Breast epithelium (tissue), 4 donors: Measurements from ENCODE around the gene KCNG2. TPM values are rescaled to one million over a fixed set of nuclear protein-coding genes. Genes with fewer than 3 reads are reported as not detected.

Experiments used
- DNase-seq, 2 donors: peaks; one replicate each; pipeline ENCODE4 v3.0.0-alpha.2; 2019; ENCODE audit warnings: low spot score in 2 of 2
- H3K27ac ChIP-seq, 2 donors: fragments of 200-600 bp; sonication (generic) in 1 of 2; one replicate each; pipeline ENCODE4 v1.5.1; 2016 to 2019; ENCODE audit warnings: mild to moderate bottlenecking in 1 of 2
- H3K27me3 ChIP-seq, 2 donors: fragments of 200-600 bp; sonication (generic) in 1 of 2; one replicate each; pipeline versions ENCODE4 v1.5.1 to v1.6.0; 2017 to 2019; ENCODE audit warnings: control low read depth in 1 of 2, mild to moderate bottlenecking in 1 of 2
- H3K36me3 ChIP-seq: fragments of 200-600 bp; one replicate; pipeline ENCODE4 v1.5.1; 2019
- H3K4me1 ChIP-seq, 2 donors: fragments of 200-600 bp; sonication (generic); one replicate each; pipeline ENCODE4 v1.5.1; 2016 to 2019; ENCODE audit warnings: control low read depth in 1 of 2
- H3K4me3 ChIP-seq, 3 donors: fragments of 200-600 bp; sonication (generic); 1 replicate in 2 of 3; 2 replicates in 1 of 3; pipeline ENCODE4 v1.5.1; 2016 to 2019; ENCODE audit warnings: mild to moderate bottlenecking in 3 of 3, moderate library complexity in 2 of 3
- H3K9me3 ChIP-seq, 2 donors: fragments of 200-600 bp; sonication (generic) in 1 of 2; one replicate each; pipeline ENCODE4 v1.5.1; 2016 to 2019; ENCODE audit warnings: control low read depth in 1 of 2
- CTCF ChIP-seq, 3 donors: fragments of 450-650 bp; IDR thresholded peaks; one replicate each; pipeline ENCODE4 v1.5.1; 2016 to 2017; ENCODE audit warnings: antibody characterized with exemption in 3 of 3, mild to moderate bottlenecking in 3 of 3, moderate library complexity in 3 of 3
- POLR2A ChIP-seq: fragments of 450-650 bp; IDR thresholded peaks from one replicate; pipeline ENCODE4 v1.6.1; 2016; ENCODE audit warnings: antibody characterized with exemption, mild to moderate bottlenecking, moderate library complexity
- POLR2AphosphoS5 ChIP-seq, 3 donors: sonication (generic); formaldehyde crosslinking; IDR thresholded peaks; one replicate each; pipeline ENCODE4 v1.6.1; 2017; ENCODE audit warnings: antibody characterized with exemption in 3 of 3
- intact Hi-C: fragments of 100-400 bp; cut with DNase I; formaldehyde crosslinking; loops from one replicate; pipeline ENCODE4 v1.15.1; 2023; ENCODE audit warnings: low total_unique reads
- total RNA-seq, 3 donors: library from RNA; depleted of rRNA; stranded (reverse); fragments of >200 nt; gene quantifications; one replicate each; pipeline ENCODE4 v1.1.0, GENCODE V29; 2016

Gene KCNG2
- total RNA-seq, 3 donors from 2014 or later = 0.32 to 1.6 (median 0.66) TPM

- DNase-seq = no peak
- Histone ChIP-seq H3K9me3 (no peaks in the 10 kb centered on the region), H3K27me3 (no peaks in the 10 kb centered on the region), H3K4me3 (no peak overlapping the region), H3K36me3 (no peaks in the 10 kb centered on the region), H3K27ac (no peak overlapping the region), H3K4me1 (no peaks in the 10 kb centered on the region)
- TF ChIP-seq POLR2A (no peak), POLR2AphosphoS5 (IDR thresholded peaks at IDR 0.05) (no peak)
- intact Hi-C loops = no loop called here
Measured at GRCh38 chr18:79809482-79810192, 11.9 kb downstream of the KCNG2 start.

GRCh38 chr18:79812052-79812451, 14.3 kb downstream of the KCNG2 start:
- Histone ChIP-seq H3K4me1 (no peaks in the 10 kb centered on the region), H3K4me3 (no peak overlapping the region), H3K27me3 (peaks cover 0 to 8% of the 10 kb centered on the region in 2 donors), H3K36me3 (no peaks in the 10 kb centered on the region), H3K9me3 (no peaks in the 10 kb centered on the region), H3K27ac (no peak overlapping the region)
- no peak for DNase-seq
- no peak for TF ChIP-seq CTCF (IDR thresholded peaks at IDR 0.05)
- TF ChIP-seq POLR2AphosphoS5 (IDR thresholded peaks at IDR 0.05) = no peak
- intact Hi-C loops = no loop called here

- no peak overlapping the region for H3K4me3 ChIP-seq
- peaks cover 0 to 31% of the 10 kb centered on the region in 2 donors for H3K27me3 ChIP-seq
- H3K36me3 ChIP-seq = no peaks in the 10 kb centered on the region
- intact Hi-C loops = no loop called here
- DNase-seq = no peak
- H3K27ac ChIP-seq = no peak overlapping the region
- no peaks in the 10 kb centered on the region for H3K9me3 ChIP-seq
- TF ChIP-seq POLR2A (no peak), CTCF (IDR thresholded peaks at IDR 0.05) (no peak), POLR2AphosphoS5 (IDR thresholded peaks at IDR 0.05) (no peak)
- no peaks in the 10 kb centered on the region for H3K4me1 ChIP-seq
Measured at GRCh38 chr18:79814373-79814772, 16.6 kb downstream of the KCNG2 start.

- no peaks in the 10 kb centered on the region for H3K9me3 ChIP-seq
- H3K4me3 ChIP-seq = no peak overlapping the region
- H3K27ac ChIP-seq = no peak overlapping the region
- TF ChIP-seq CTCF (IDR thresholded peaks at IDR 0.05) = no peak
- no peak for TF ChIP-seq POLR2A
- TF ChIP-seq POLR2AphosphoS5 (IDR thresholded peaks at IDR 0.05) = no peak
- H3K36me3 ChIP-seq = no peaks in the 10 kb centered on the region
- H3K4me1 ChIP-seq = no peaks in the 10 kb centered on the region
- no peak for DNase-seq
- H3K27me3 ChIP-seq = peaks cover 0 to 38% of the 10 kb centered on the region in 2 donors
- intact Hi-C loops = no loop called here
Measured at GRCh38 chr18:79815657-79816056, 17.9 kb downstream of the KCNG2 start.

- H3K9me3 ChIP-seq = no peaks in the 10 kb centered on the region
- TF ChIP-seq CTCF (IDR thresholded peaks at IDR 0.05) = no peak
- no peak for TF ChIP-seq POLR2AphosphoS5 (IDR thresholded peaks at IDR 0.05)
- TF ChIP-seq POLR2A = no peak
- H3K27ac ChIP-seq = no peak overlapping the region
- intact Hi-C loops = no loop called here
- peaks cover 0 to 38% of the 10 kb centered on the region in 2 donors for H3K27me3 ChIP-seq
- H3K4me1 ChIP-seq = no peaks in the 10 kb centered on the region
- no peaks in the 10 kb centered on the region for H3K36me3 ChIP-seq
- DNase-seq = no peak
- H3K4me3 ChIP-seq = no peak overlapping the region
Measured at GRCh38 chr18:79816092-79816491, 18.4 kb downstream of the KCNG2 start.
